ENCODE data around the gene PEX12. TPM values are rescaled to one million over a fixed set of nuclear protein-coding genes. Genes with fewer than 3 reads are reported as not detected.
"Not testable (repeated sequence)": the region's sequence is repeated elsewhere in the genome, so short reads cannot be mapped to it uniquely, and the experiment has no call there.

PEX12 gene
- 8.4 and 9.4 TPM in 2 replicates for total RNA-seq (2014; rRNA removed; shearing (Covaris generic))

DNA sequence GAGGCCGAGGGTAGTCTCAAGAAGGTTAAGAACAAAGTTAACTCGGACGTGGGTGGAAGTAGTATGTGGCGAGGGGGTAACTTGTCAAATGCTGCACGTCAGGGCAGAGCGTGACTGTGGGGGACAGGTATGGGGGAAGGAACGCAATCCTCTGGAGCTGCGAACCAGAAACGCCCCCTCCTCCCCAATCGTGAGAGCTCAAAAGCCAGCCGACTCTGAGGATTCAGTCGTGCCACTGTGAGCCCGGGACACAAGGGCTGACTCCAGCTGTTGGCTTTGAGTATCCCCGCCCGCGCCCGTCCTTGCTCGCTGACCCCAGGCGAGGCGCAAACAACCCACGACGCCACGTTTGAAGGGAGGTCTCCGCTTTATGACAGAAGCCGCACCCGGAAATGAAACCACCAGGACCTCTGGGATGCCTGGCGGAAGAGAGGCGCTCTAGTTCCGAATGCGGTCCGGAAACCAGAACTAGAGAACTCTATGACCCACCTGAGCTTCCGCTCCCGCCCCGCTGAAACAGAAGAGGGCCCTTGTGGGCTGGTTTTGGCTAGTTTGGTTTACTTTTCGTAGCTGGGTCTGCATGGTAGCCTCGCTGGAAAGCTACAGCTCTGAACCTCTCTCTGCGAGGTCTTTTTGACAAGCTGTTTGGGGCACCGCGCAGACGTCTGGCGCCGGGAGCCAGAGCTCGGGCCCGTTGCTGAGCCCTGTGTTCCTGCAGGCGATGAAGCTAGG lies at the start of gene PEX12:
TSS of gene PEX12 (minus strand) at position 375 of the 732 bp plus-strand sequence. CDS start 550 bp downstream, outside the sequence.
- no peaks in the 10 kb centered on the region for H3K27me3 ChIP-seq
- H3K4me1 ChIP-seq: no peaks in the 10 kb centered on the region
- H3K36me3 ChIP-seq: peaks cover 3% of the 10 kb centered on the region; the same call in 1 of the 2 replicates
- H3K4me3 ChIP-seq: peak within 1 kb of the TSS; percentile 76
- peak; percentile 89 to 93 for DNase-seq
- H3K9me3 ChIP-seq (replicated peaks): no peaks in the 10 kb centered on the region
- H3K27ac ChIP-seq: peak within 1 kb of the TSS; percentile 54

DNA sequence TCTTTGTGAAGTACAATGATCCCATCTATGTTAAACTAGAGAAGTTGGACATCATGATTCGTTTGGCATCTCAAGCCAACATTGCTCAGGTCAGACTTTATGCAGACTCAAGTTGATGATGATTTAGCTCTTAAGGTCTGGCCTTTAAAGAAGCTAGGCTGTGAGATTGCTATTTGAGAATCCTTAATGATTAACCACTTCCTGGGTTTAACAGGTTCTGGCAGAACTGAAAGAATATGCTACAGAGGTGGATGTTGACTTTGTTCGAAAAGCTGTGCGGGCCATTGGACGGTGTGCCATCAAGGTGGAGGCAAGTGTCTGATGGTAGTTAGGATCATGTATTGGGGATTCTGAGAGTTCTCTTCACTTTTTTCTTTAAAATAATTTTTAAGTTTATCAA lies 49.0 kb upstream of the PEX12 start:
- peaks cover 53% of the 10 kb centered on the region for H3K36me3 ChIP-seq
- no peaks in the 10 kb centered on the region for H3K9me3 ChIP-seq (replicated peaks)

DNA sequence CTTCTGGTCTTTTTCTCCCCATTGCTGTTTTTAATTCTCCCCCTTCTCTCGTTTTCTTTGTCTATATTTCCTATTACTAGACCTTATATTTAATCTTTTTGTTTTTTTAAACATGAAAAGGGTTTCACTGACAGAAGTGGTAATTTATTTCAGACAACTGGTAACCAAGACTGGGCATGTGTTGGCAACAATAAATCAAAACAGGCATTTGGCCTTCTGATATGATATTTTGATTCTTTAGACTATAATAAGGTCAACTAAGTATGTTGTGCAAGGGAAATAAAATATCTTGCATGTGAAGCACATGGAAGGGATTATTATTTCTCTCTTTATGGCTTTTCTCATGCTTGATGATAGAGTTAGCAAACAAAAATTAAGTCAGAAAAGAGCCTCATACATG lies 43.4 kb upstream of the PEX12 start:
- Histone ChIP-seq H3K36me3 (peaks cover 28% of the 10 kb centered on the region), H3K27ac (no peak overlapping the region), H3K4me1 (no peaks in the 10 kb centered on the region), H3K4me3 (no peak overlapping the region), H3K9me3 (replicated peaks) (no peaks in the 10 kb centered on the region), H3K27me3 (no peaks in the 10 kb centered on the region)
- no peak for DNase-seq

More for the DNA sequence above, 49.0 kb upstream of the PEX12 start:
- Histone ChIP-seq H3K27me3 (no peaks in the 10 kb centered on the region), H3K4me1 (no peaks in the 10 kb centered on the region), H3K27ac (no peak overlapping the region), H3K4me3 (no peak overlapping the region)
- DNase-seq: no peak

DNA sequence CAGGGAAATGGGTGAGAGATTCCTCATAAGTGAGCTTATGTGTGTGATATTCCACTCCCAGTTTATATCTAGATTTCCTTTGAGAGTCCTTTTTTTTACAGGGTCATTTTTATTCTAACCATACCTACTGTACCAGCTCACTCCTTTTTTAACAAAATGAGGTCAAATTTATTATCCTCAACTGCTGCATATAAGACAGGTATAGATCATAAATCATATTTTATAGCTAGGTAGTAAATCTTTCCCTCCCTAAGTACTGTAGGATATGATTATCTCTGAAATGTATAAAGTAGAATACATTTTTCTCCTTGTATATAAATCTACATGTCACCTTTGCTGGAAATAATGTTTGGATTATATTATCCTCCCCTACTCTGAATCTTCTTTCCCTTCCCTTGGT lies 40.3 kb upstream of the PEX12 start:
- Histone ChIP-seq H3K27me3 (no peaks in the 10 kb centered on the region), H3K4me1 (no peaks in the 10 kb centered on the region), H3K36me3 (peaks cover 22% of the 10 kb centered on the region), H3K9me3 (replicated peaks) (no peaks in the 10 kb centered on the region), H3K4me3 (no peak overlapping the region), H3K27ac (no peak overlapping the region)
- no peak for DNase-seq

DNA sequence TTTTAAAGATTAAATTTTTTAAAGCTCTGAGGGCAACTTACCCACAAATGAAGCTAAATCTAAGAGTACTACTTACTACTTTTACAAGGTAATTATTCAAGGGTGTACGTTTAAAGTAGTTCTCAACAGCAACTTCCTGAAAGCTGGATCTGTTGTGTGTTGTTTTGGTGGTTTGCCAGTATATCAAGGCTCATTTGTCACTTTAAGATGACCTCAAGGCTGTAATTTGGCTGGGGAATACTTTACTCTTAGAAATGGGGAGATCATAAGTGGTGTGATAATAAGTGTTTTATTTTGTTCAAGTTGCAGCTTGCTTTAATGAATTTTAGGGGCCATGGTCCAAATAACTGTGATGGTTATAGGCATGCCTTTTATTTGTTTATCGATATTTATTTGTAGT lies 39.1 kb upstream of the PEX12 start:
- H3K4me3 ChIP-seq: no peak overlapping the region
- peaks cover 22% of the 10 kb centered on the region for H3K36me3 ChIP-seq
- no peak overlapping the region for H3K27ac ChIP-seq
- H3K27me3 ChIP-seq: no peaks in the 10 kb centered on the region
- no peaks in the 10 kb centered on the region for H3K9me3 ChIP-seq (replicated peaks)
- DNase-seq: no peak
- no peaks in the 10 kb centered on the region for H3K4me1 ChIP-seq

DNA sequence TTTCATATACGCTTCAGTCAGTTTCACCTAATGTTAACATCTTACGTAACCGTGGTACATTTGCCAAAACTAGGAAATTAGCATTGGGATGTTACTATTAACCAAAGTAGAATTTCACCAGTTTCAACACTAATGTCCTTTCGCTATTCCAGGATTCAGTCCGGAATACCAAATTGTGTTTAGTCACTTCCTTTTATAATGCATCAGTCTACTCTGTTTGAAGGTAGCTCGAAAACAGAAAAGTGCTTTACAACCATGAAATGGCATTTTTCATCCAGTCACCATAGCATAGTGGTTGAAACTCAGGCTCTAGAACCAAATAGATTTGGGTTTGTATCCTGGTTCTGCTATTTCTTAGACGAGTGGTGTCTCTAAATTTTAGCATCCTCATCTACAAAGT lies 38.2 kb upstream of the PEX12 start:
- H3K27ac ChIP-seq: no peak overlapping the region
- H3K9me3 ChIP-seq (replicated peaks): no peaks in the 10 kb centered on the region
- peaks cover 22% of the 10 kb centered on the region for H3K36me3 ChIP-seq
- no peaks in the 10 kb centered on the region for H3K27me3 ChIP-seq
- DNase-seq: no peak
- no peak overlapping the region for H3K4me3 ChIP-seq
- H3K4me1 ChIP-seq: no peaks in the 10 kb centered on the region

DNA sequence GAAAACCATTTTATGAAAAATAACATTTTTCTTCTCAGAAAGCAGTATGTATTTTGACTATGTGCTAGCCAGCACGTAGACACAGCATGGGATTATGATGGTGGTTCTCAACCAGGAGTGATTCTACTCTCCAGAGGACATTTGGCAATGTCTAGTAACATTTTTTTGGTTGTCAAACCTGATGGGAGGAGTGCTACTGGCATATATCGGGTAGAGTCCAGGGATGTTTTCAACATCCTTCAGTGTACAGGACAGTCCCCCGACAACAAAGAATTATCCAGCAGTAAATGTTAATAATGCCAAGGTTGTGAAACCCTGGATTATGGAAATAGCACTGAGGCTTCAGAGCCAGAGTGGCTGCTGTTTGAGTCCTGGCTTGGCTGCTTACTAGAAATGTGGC lies 36.4 kb upstream of the PEX12 start:
- Histone ChIP-seq H3K27me3 (no peaks in the 10 kb centered on the region), H3K4me1 (no peaks in the 10 kb centered on the region), H3K27ac (no peak overlapping the region), H3K36me3 (peaks cover 21% of the 10 kb centered on the region), H3K9me3 (replicated peaks) (no peaks in the 10 kb centered on the region), H3K4me3 (no peak overlapping the region)
- no peak for DNase-seq

DNA sequence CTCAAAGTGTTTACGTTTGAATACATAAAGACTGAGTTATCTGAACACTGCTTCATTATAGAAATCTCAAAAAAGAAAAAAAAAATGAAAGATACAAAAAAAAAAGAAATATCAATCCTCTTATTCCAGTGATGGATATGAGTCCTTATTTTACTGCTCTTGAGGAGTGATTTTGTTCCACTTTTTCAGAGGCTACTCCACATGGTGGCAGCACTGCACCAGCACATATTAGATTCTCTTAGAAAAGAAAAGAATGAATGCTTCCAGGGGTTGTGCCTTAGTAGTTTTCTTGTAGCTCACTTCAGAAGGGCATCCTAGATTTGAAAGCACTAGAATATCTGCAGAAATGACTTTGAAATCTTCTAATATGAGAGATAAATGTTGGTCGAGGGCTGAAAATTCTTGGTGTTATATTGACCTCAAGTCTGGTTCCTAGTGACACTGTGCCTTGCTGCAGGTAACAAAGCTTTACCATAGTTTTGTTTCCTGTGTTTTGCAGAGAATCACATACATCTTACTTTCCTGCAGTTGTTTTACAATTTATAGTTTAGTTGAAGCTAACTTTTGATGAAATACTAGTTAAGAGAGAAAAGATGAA lies 34.7 kb upstream of the PEX12 start:
- no peak overlapping the region for H3K4me3 ChIP-seq

DNA sequence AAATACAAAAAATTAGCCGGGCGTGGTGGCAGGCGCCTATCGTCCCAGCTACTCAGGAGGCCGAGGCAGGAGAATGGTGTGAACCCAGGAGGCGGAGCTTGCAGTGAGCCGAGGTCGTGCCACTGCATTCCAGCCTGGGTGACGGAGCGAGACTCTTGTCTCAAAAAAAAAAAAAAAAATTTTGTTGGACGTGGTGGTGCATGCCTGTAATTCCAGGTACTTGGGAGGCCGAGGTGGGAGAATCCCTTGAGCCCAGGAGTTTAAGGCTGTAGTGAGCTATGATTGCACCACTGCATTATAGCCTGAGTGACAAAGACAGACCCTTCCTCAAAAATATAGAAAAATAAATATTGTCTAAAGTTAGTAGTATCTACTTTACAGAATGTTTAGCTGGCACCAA lies 32.4 kb upstream of the PEX12 start:
- not testable (repeated sequence) for DNase-seq; H3K9me3 ChIP-seq (replicated peaks); H3K27ac ChIP-seq; H3K4me1 ChIP-seq; H3K27me3 ChIP-seq; H3K4me3 ChIP-seq
- peaks cover 41% of the 10 kb centered on the region for H3K36me3 ChIP-seq

More for the DNA sequence above, 34.7 kb upstream of the PEX12 start:
- Histone ChIP-seq H3K4me1 (no peaks in the 10 kb centered on the region), H3K27me3 (no peaks in the 10 kb centered on the region), H3K36me3 (peaks cover 30% of the 10 kb centered on the region), H3K9me3 (replicated peaks) (no peaks in the 10 kb centered on the region), H3K27ac (no peak overlapping the region)
- peak; percentile 33 to 68 for DNase-seq

DNA sequence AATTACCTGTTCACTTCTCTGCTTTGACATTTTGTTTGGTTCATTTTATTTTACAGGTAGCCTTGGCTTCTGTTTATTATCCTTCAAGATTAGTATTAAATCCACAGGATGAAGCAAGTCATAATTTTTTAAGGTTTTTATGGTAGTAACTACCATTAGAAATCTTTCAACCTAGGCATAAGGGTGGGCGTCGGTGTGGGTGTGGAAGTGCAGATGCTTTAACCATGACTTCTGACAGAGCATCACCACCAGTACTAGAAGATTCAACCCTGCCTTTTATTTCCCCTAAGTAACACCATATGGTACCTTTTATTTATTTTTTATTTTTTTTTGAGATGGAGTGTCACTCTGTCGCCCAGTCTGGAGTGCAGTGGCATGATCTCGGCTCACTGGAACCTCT lies 31.5 kb upstream of the PEX12 start:
- Histone ChIP-seq H3K36me3 (peaks cover 38% of the 10 kb centered on the region), H3K4me3 (no peak overlapping the region), H3K27me3 (no peaks in the 10 kb centered on the region), H3K27ac (no peak overlapping the region), H3K9me3 (replicated peaks) (no peaks in the 10 kb centered on the region), H3K4me1 (no peaks in the 10 kb centered on the region)
- no peak for DNase-seq

DNA sequence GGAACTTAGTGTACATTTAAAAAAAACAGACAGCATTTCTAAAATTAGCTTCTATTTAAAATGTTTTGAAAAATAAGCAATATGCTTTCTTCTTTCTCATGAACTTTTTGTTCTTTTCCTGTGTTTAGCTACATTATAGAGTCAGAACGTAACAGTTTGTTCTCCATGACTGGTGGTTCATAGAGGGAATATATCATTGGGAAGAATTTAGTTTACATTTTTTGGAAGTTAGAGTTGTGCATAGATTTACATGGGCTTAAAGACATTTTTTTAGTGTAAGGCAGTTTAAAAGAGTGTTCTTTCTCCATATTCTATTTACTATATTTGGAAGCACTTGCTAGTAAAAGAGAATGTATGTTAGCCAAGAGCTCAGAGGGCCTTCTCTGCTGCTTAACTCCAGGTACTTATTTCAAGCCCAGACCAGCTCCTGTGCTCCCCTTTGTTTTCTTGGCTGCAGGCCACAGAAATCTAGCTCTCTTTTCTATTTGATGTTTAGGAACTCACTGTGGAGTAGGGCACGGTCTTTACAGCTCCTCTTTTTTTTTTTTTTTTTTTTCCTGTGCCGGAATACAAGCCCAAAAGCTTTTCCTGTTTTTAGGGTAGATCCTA lies 29.0 kb upstream of the PEX12 start:
- Histone ChIP-seq H3K4me3 (no peak overlapping the region), H3K4me1 (no peaks in the 10 kb centered on the region), H3K36me3 (peaks cover 39% of the 10 kb centered on the region), H3K27me3 (no peaks in the 10 kb centered on the region), H3K9me3 (replicated peaks) (no peaks in the 10 kb centered on the region), H3K27ac (no peak overlapping the region)
- DNase-seq: no peak

DNA sequence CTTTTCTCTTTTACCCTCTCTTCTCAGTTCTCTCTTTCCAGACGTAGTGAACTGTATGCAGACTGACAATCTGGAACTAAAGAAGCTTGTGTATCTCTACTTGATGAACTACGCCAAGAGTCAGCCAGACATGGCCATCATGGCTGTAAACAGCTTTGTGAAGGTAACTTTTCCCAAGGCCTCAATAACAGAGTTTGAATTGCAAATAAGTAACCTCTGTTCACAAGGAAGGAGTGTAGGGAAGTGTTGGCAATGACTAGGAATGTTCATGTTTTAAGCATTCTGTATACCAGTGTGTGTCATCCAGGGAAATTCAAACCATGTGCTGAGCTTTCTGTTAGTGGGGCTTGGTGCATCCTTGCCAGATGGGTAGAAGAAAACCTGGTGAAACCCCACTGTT lies 27.3 kb upstream of the PEX12 start:
- Histone ChIP-seq H3K9me3 (replicated peaks) (no peaks in the 10 kb centered on the region), H3K27ac (no peak overlapping the region), H3K4me1 (no peaks in the 10 kb centered on the region), H3K36me3 (peaks cover 47% of the 10 kb centered on the region), H3K27me3 (no peaks in the 10 kb centered on the region), H3K4me3 (no peak overlapping the region)
- DNase-seq: no peak

DNA sequence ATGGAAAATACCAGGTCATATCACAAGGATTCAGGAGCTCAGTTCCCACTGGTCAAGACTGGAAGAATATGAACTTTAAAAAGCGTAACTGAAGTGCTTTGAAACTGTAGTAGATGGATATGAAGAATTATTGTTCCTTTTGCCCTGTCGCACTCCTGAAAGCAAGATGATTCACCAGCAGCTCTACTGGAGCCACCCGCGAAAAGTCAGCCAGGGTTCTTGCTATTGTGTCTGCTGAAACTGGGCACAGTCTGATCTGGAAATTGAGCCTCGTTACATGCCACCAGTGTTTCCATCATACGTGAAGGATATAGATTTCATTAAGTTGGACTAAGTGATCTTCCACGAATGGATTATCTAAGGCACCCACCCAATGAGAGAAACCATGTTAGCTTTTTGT lies 25.3 kb upstream of the PEX12 start:
- H3K36me3 ChIP-seq: peaks cover 44% of the 10 kb centered on the region
- DNase-seq: no peak
- no peaks in the 10 kb centered on the region for H3K4me1 ChIP-seq
- no peaks in the 10 kb centered on the region for H3K27me3 ChIP-seq
- no peak overlapping the region for H3K27ac ChIP-seq
- no peaks in the 10 kb centered on the region for H3K9me3 ChIP-seq (replicated peaks)
- H3K4me3 ChIP-seq: no peak overlapping the region

DNA sequence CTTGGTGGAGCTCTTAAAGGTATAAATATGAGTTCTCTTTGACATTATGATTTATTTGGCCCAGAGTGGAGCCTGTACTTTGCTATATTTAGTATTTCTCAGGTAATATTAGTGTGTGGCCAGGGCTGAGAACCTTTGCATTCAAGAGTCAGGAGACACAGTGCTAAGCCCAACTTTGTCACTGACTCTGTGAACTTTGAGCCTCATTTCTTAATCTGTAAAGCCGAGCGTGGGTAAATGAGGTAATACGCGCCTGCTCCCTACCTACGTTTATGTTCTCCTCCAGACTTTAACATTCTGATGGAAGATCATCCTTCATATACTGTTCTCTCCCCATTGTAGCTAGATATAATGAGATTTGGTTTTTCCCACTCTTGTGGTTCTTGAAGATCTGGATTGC lies 19.2 kb upstream of the PEX12 start:
- H3K9me3 ChIP-seq (replicated peaks): no peaks in the 10 kb centered on the region
- H3K36me3 ChIP-seq: peaks cover 53% of the 10 kb centered on the region

DNA sequence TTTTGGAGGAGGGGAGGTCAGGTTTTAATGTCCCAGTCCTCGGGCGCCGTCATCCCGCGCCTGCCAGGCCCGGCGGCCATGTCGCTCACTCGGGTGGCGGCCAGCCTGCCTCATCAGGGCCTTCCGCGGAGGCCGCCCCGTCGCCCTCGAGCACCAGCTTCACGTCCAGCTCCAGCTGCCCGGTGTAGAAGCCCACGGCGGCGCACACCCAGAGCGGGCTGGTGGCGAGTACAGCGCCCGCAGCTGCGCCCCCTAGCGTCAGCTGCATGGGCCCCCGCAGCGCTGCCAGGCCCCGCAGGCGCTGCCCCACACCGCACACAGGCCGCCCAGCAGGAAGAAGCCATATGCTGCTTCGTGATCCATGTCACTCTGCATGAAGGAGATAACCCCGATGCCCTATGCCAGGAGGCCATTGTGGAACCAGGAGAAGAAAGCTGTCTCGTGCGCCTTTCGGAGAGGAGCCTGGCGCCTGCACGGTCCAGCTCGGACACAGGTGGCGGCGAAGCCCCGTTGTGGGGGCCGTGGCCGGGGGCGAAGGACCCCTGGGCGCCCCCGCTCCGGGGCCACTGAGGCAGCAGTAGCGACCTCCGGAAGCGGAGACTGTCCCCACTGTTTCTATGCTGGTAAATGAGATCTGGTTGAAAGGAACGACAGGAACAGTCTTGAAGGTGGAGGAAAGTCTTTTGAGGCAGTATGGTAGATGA lies 18.3 kb upstream of the PEX12 start:
- no peak overlapping the region for H3K4me3 ChIP-seq
- H3K36me3 ChIP-seq: peaks cover 48% of the 10 kb centered on the region
- no peaks in the 10 kb centered on the region for H3K27me3 ChIP-seq
- DNase-seq: no peak
- H3K4me1 ChIP-seq: no peaks in the 10 kb centered on the region
- no peaks in the 10 kb centered on the region for H3K9me3 ChIP-seq (replicated peaks)
- no peak overlapping the region for H3K27ac ChIP-seq

More for the DNA sequence above, 19.2 kb upstream of the PEX12 start:
- Histone ChIP-seq H3K4me3 (no peak overlapping the region), H3K4me1 (no peaks in the 10 kb centered on the region), H3K27me3 (no peaks in the 10 kb centered on the region), H3K27ac (no peak overlapping the region)
- DNase-seq: no peak
